NCI-H187 (cell line): ENCODE measurements around the gene C18orf54.
"Not testable (repeated sequence)": the region's sequence is repeated elsewhere in the genome, so short reads cannot be mapped to it uniquely, and the experiment has no call there.

Source experiments
- DNase-seq, 2 experiments: peaks; one replicate each; lab custom pipeline; 2025; lab: John Stamatoyannopoulos, UW

C18orf54 gene

GRCh38 chr18:54357660-54358494, at the start of gene C18orf54, which contains the start of gene STARD6:
Gene C18orf54, plus strand, starts transcription at chr18:54357906. Its CDS starts 2,667 bp downstream, at chr18:54360573.
Gene STARD6, minus strand, starts transcription at chr18:54357858. Its CDS starts 3,285 bp downstream, at chr18:54354573.
- peak; percentile 32 to 70 for DNase-seq

GRCh38 chr18:54309564-54309963, 48.1 kb upstream of the C18orf54 start:
- DNase-seq: not testable (repeated sequence)

- no peak for DNase-seq
Measured at GRCh38 chr18:54316071-54316820, 41.5 kb upstream of the C18orf54 start.

GRCh38 chr18:54323561-54323960, 34.1 kb upstream of the C18orf54 start:
- no peak for DNase-seq

GRCh38 chr18:54323970-54324369, 33.7 kb upstream of the C18orf54 start:
- DNase-seq: no peak

- DNase-seq: no peak
Measured at GRCh38 chr18:54327818-54328217, 29.9 kb upstream of the C18orf54 start.

GRCh38 chr18:54329787-54330186, 27.9 kb upstream of the C18orf54 start:
- no peak for DNase-seq

- no peak for DNase-seq
Measured at GRCh38 chr18:54330768-54331548, 26.7 kb upstream of the C18orf54 start.

GRCh38 chr18:54335638-54336173, 22.0 kb upstream of the C18orf54 start:
- DNase-seq: no peak

- no peak for DNase-seq
Measured at GRCh38 chr18:54338230-54338629, 19.5 kb upstream of the C18orf54 start.

- DNase-seq: no peak
Measured at GRCh38 chr18:54351186-54351585, 6.5 kb upstream of the C18orf54 start.

- DNase-seq: no peak
Measured at GRCh38 chr18:54357082-54357659, 535 bp upstream of the C18orf54 start.

GRCh38 chr18:54358495-54359040, 862 bp downstream of the C18orf54 start:
- DNase-seq: no peak

- no peak for DNase-seq
Measured at GRCh38 chr18:54359233-54359632, 1.5 kb downstream of the C18orf54 start.

- DNase-seq: no peak
Measured at GRCh38 chr18:54360406-54360805, 2.7 kb downstream of the C18orf54 start.

- no peak for DNase-seq
Measured at GRCh38 chr18:54378057-54378456, 20.4 kb downstream of the C18orf54 start.

- DNase-seq: no peak
Measured at GRCh38 chr18:54381640-54382039, 23.9 kb downstream of the C18orf54 start.

GRCh38 chr18:54382076-54382475, 24.4 kb downstream of the C18orf54 start:
- DNase-seq: no peak

- no peak for DNase-seq
Measured at GRCh38 chr18:54382733-54383252, 25.1 kb downstream of the C18orf54 start.

- DNase-seq: no peak
Measured at GRCh38 chr18:54386043-54386442, 28.3 kb downstream of the C18orf54 start.
